Glutamatergic neuron (in vitro differentiated cells): ENCODE data around the gene ATG9A. TPM values are rescaled to one million over a fixed set of nuclear protein-coding genes. Genes with fewer than 3 reads are reported as not detected.

Experiments used
- DNase-seq: peaks from one replicate; pipeline ENCODE4 v3.0.0; 2022
- H3K27ac Mint-ChIP-seq: one replicate; pipeline ENCODE4 v1.8.0; 2020; ENCODE audit warnings: mild to moderate bottlenecking, mixed read lengths, inconsistent platforms; ENCODE audit not compliant: unreplicated experiment
- H3K27me3 Mint-ChIP-seq: one replicate; pipeline ENCODE4 v1.8.0; 2020; ENCODE audit warnings: mild to moderate bottlenecking, moderate library complexity, mixed read lengths, inconsistent platforms; ENCODE audit not compliant: unreplicated experiment
- H3K36me3 Mint-ChIP-seq: one replicate; pipeline ENCODE4 v1.8.0; 2020; ENCODE audit warnings: mild to moderate bottlenecking, mixed read lengths, inconsistent platforms; ENCODE audit not compliant: unreplicated experiment
- H3K4me1 Mint-ChIP-seq: one replicate; pipeline ENCODE4 v1.8.0; 2020; ENCODE audit warnings: mild to moderate bottlenecking, low read depth, mixed read lengths, inconsistent platforms; ENCODE audit not compliant: unreplicated experiment
- H3K4me3 Mint-ChIP-seq: one replicate; pipeline ENCODE4 v1.8.0; 2020; ENCODE audit warnings: mild to moderate bottlenecking, mixed read lengths, inconsistent platforms; ENCODE audit not compliant: unreplicated experiment
- H3K9me3 Mint-ChIP-seq: one replicate; pipeline ENCODE4 v1.8.0; 2020; ENCODE audit warnings: mild to moderate bottlenecking, moderate library complexity, mixed read lengths, inconsistent platforms; ENCODE audit not compliant: unreplicated experiment
- CTCF ChIP-seq: fragments of 200-600 bp; sonication (generic); IDR thresholded peaks from one replicate; pipeline ENCODE4 v1.5.0; 2021; ENCODE audit not compliant: partially characterized antibody, unreplicated experiment
- total RNA-seq: library from RNA; stranded (reverse); fragmentation: NEBNext Ultra II Directional; extraction: Animal tissue kit (Norgen Biotek cat#: 25700); gene quantifications from one replicate; pipeline ENCODE4 v1.2.1, GENCODE V29; 2021; ENCODE audit not compliant: unreplicated experiment

Gene ATG9A
- total RNA-seq, 1 donor from 2014 or later: 80.4 TPM

- DNase-seq: no peak
- TF ChIP-seq CTCF: no peak
- Mint-ChIP-seq H3K9me3 (peaks cover 23% of the 10 kb centered on the region), H3K4me1 (peaks cover 16% of the 10 kb centered on the region), H3K4me3 (peak overlapping the region; percentile 89), H3K27ac (peak overlapping the region; percentile 82), H3K27me3 (peaks cover 25% of the 10 kb centered on the region), H3K36me3 (no peaks in the 10 kb centered on the region)
These were observed 54.0 kb downstream of the ATG9A start for GRCh38 chr2:219175486-219175885.

- Mint-ChIP-seq H3K4me1 (peaks cover 16% of the 10 kb centered on the region), H3K4me3 (peak overlapping the region; percentile 89), H3K27ac (no peak overlapping the region), H3K27me3 (peaks cover 25% of the 10 kb centered on the region), H3K9me3 (peaks cover 25% of the 10 kb centered on the region), H3K36me3 (no peaks in the 10 kb centered on the region)
- no peak for TF ChIP-seq CTCF
- no peak for DNase-seq
These were observed 54.6 kb downstream of the ATG9A start for GRCh38 chr2:219174801-219175200.

GRCh38 chr2:219174146-219174545 lies 55.3 kb downstream of the ATG9A start:
- Mint-ChIP-seq H3K27me3 (peaks cover 23% of the 10 kb centered on the region), H3K27ac (peak overlapping the region; percentile 36), H3K9me3 (peaks cover 23% of the 10 kb centered on the region), H3K4me1 (peaks cover 14% of the 10 kb centered on the region), H3K4me3 (peak overlapping the region; percentile 55), H3K36me3 (no peaks in the 10 kb centered on the region)
- TF ChIP-seq CTCF: no peak
- DNase-seq: no peak

GRCh38 chr2:219173176-219173575 lies 56.3 kb downstream of the ATG9A start:
- Mint-ChIP-seq H3K4me1 (peaks cover 11% of the 10 kb centered on the region), H3K9me3 (peaks cover 18% of the 10 kb centered on the region), H3K27me3 (peaks cover 18% of the 10 kb centered on the region), H3K4me3 (no peak overlapping the region), H3K36me3 (no peaks in the 10 kb centered on the region), H3K27ac (no peak overlapping the region)
- no peak for TF ChIP-seq CTCF
- no peak for DNase-seq

- H3K4me3 Mint-ChIP-seq: no peak overlapping the region
- no peak overlapping the region for H3K27ac Mint-ChIP-seq
- no peaks in the 10 kb centered on the region for H3K36me3 Mint-ChIP-seq
- H3K4me1 Mint-ChIP-seq: peaks cover 11% of the 10 kb centered on the region
- DNase-seq: no peak
- peaks cover 17% of the 10 kb centered on the region for H3K9me3 Mint-ChIP-seq
- no peak for TF ChIP-seq CTCF
- H3K27me3 Mint-ChIP-seq: peaks cover 15% of the 10 kb centered on the region
These were observed 56.9 kb downstream of the ATG9A start for GRCh38 chr2:219172231-219173154.
